Measurements from ENCODE around the gene ATP1A3. TPM values are rescaled to one million over a fixed set of nuclear protein-coding genes. Genes with fewer than 3 reads are reported as not detected.

ATP1A3 gene
- 0.75 and 0.77 TPM in 2 replicates for polyA plus RNA-seq (2012; rRNA removed)
- polyA plus RNA-seq (2012; cell fraction: cytosol; rRNA removed) = 0.80 and 1.9 TPM in 2 replicates
- polyA plus RNA-seq (2012; cell fraction: nucleus; rRNA removed) = 0.95 and 1.7 TPM in 2 replicates

DNA sequence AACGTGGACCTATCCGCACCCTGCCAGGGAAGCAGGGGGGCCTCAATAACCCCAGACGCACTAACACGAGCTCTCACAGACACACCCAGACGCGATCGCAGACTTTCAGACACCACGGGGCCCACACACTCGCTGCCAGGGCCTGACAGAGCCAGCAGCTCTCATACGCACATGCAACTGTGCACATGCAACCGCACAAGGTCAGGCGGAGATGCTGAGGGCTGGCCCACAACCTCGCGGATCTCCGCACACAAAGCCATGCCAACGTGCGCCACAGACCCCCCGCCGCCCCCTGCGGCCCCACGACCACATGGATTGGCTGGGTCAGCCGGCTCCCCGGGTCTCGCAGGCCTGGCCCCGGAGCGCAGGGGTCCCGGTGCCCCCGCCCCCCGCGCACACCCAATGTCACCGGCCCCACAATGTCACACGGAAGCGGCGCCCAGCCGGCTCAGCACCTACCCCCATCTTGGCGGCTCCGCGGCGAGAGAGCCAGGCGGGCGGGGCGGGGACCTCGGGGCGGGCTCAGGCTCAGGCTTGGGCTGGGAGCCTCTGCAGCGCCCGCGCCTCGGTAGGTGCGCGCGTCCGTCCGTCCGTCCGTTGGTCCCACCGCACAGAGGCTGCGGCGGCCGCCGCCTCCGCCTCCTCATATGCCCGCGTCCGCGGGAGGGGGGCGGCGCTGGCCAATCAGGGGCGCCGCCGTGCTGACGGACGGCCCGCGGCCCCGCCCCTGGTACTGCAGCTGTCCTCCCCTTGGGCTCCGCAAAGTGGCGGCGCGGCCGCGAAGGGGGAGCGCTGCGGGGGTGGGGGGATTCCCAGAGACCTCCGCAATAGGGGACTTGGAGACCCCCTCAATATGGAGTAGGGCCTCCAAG, at the start of gene ATP1A3:
Gene ATP1A3, minus strand, starts transcription at position 619 of the 872 bp plus-strand sequence. Its CDS starts 154 bp downstream, at position 465.
- H3K4me2 ChIP-seq = peak within 1 kb of the TSS; percentile 82
- CTCF ChIA-PET = interaction anchor here (1.0 to 1.5 kb wide), 3 partner anchors 12 to 42 kb away, joined by 3 to 6 read pairs (median 3); no protein-coding TSS in a partner anchor
- DNase-seq = peak; percentile 95
- no peaks in the 10 kb centered on the region for H3K36me3 ChIP-seq (replicated peaks in 1 of 2; ENCODE audit: control insufficient read depth in 1 of 2, insufficient read depth in 2 of 2, low read length in 1 of 2)
- no peaks in the 10 kb centered on the region for H3F3A ChIP-seq (replicated peaks; ENCODE audit: insufficient read depth)
- H3K9ac ChIP-seq = no peak within 1 kb of the TSS
- peak within 1 kb of the TSS; percentile 47 to 54; a peak in 3 of 4 replicates for H3K4me3 ChIP-seq (ENCODE audit: low read depth in 2 of 2, low read length in 1 of 2)
- H3K9me3 ChIP-seq = no peaks in the 10 kb centered on the region
- no peaks in the 10 kb centered on the region for H4K20me1 ChIP-seq (ENCODE audit: insufficient read depth)
- 2% methylated on average over 40 of the region's 84 CpGs for WGBS (ENCODE audit: low lambda C conversion rate)
- POLR2A ChIA-PET = interaction anchor here (0.6 to 1.0 kb wide), 6 partner anchors 10 to 212 kb away, joined by 3 to 4 read pairs (median 4); partner anchors contain the start of gene RABAC1
- peaks cover 23% of the 10 kb centered on the region; the same call in 1 of the 2 replicates for H3K27me3 ChIP-seq (ENCODE audit: insufficient read depth)
- peaks cover 0 to 50% of the 10 kb centered on the region in 2 experiments; a peak in 1 of 4 replicates for H3K4me1 ChIP-seq (ENCODE audit: control insufficient read depth in 1 of 2, insufficient read depth in 2 of 2, low read depth in 1 of 2, low read length in 1 of 2)
- peak within 1 kb of the TSS in 1 of 2 experiments; percentile 70; a peak in 2 of 4 replicates for H3K27ac ChIP-seq (ENCODE audit: low read depth in 2 of 2, low read length in 1 of 2)
- H3K79me2 ChIP-seq (ENCODE audit: insufficient read depth) = no peaks in the 10 kb centered on the region
- peak within 1 kb of the TSS; percentile 35; the same call in 1 of the 2 replicates for H2AFZ ChIP-seq (ENCODE audit: low read depth)
- TF ChIP-seq EZH2phosphoT487 (IDR thresholded peaks at IDR 0.05; ENCODE audit: borderline replicate concordance, low read depth) (no peak), MXI1 (IDR thresholded peaks at IDR 0.05; ENCODE audit: low read depth, low read length) (peak; percentile 71; the same call in 1 of the 2 replicates), RFX5 (IDR thresholded peaks at IDR 0.05; ENCODE audit: low read length) (peak; percentile 31; the same call in 1 of the 2 replicates), TAF1 (IDR thresholded peaks at IDR 0.05; ENCODE audit: borderline replicate concordance, low read depth, low read length) (no peak)
- TF ChIP-seq, protein P1, sequence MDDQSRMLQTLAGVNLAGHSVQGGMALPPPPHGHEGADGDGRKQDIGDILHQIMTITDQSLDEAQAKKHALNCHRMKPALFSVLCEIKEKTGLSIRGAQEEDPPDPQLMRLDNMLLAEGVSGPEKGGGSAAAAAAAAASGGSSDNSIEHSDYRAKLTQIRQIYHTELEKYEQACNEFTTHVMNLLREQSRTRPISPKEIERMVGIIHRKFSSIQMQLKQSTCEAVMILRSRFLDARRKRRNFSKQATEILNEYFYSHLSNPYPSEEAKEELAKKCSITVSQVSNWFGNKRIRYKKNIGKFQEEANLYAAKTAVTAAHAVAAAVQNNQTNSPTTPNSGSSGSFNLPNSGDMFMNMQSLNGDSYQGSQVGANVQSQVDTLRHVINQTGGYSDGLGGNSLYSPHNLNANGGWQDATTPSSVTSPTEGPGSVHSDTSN (IDR thresholded peaks at IDR 0.05) = peak; percentile 96
- no peaks in the 10 kb centered on the region for H3K9me2 ChIP-seq

DNA sequence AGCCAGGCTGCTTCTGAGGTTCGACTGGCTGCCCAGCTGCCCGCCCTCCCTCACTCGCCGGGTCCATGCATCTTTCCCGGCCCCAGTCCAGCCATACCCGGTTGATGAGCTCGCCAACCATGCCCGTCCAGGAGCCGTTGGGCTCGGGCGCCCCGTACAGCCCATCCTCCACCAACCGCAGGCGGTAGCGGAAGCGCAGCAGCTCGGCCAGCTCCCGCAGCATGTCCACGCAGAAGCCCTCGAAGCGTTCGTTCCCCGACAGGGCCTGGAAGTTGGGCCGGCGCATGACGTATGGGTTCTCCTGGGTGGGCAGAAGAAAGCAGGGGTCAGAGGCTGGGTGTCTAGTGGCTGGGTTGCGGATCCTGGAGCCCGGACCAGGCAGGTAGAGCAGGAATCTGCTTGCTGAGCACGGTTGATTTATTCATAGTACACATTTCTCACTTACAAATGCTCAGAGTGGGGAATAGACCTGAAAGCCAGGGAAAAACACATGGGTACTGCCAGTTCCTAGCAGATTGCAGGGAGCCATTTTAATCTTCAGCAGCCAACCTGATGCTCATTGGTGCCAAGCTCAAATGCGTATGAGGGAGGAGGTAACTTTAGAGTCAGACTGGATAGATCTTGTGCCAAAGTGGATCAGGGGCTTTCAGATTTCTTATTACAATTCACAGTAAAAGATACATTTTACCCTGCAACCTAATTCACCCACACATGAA, 48.6 kb upstream of the ATP1A3 start:
- no peaks in the 10 kb centered on the region for H4K20me1 ChIP-seq (ENCODE audit: insufficient read depth)
- no peaks in the 10 kb centered on the region for H3F3A ChIP-seq (replicated peaks; ENCODE audit: insufficient read depth)
- no peaks in the 10 kb centered on the region for H3K9me3 ChIP-seq
- no peaks in the 10 kb centered on the region for H3K4me1 ChIP-seq (ENCODE audit: control insufficient read depth in 1 of 2, insufficient read depth in 2 of 2, low read depth in 1 of 2, low read length in 1 of 2)
- 82% methylated on average over 23 of the region's 30 CpGs for WGBS (ENCODE audit: low lambda C conversion rate)
- peaks cover 12% of the 10 kb centered on the region; the same call in 1 of the 2 replicates for H3K27me3 ChIP-seq (ENCODE audit: insufficient read depth)
- DNase-seq = no peak
- H3K4me3 ChIP-seq (ENCODE audit: low read depth in 2 of 2, low read length in 1 of 2) = no peak overlapping the region
- no peak overlapping the region for H2AFZ ChIP-seq (ENCODE audit: low read depth)
- no peaks in the 10 kb centered on the region for H3K79me2 ChIP-seq (ENCODE audit: insufficient read depth)
- ChIA-PET CTCF (interaction anchor here (0.8 kb wide), 1 partner anchor 8 kb away, joined by 3 read pairs; no protein-coding TSS in a partner anchor), POLR2A (no interaction called here)
- no peak overlapping the region for H3K27ac ChIP-seq (ENCODE audit: low read depth in 2 of 2, low read length in 1 of 2)
- no peaks in the 10 kb centered on the region for H3K9me2 ChIP-seq
- H3K9ac ChIP-seq = no peak overlapping the region
- no peak overlapping the region for H3K4me2 ChIP-seq
- no peaks in the 10 kb centered on the region for H3K36me3 ChIP-seq (replicated peaks in 1 of 2; ENCODE audit: control insufficient read depth in 1 of 2, insufficient read depth in 2 of 2, low read length in 1 of 2)
- TF ChIP-seq MEF2A (IDR thresholded peaks at IDR 0.05; ENCODE audit: borderline replicate concordance, low read depth) (no peak), RAD21 (IDR thresholded peaks at IDR 0.05; ENCODE audit: low read length) (no peak), TEAD4 (IDR thresholded peaks at IDR 0.05; ENCODE audit: borderline replicate concordance, insufficient read depth) (no peak), TAF1 (IDR thresholded peaks at IDR 0.05; ENCODE audit: borderline replicate concordance, low read depth, low read length) (no peak), FOSL2 (IDR thresholded peaks at IDR 0.05; ENCODE audit: borderline replicate concordance, low read depth) (no peak), CHD2 (IDR thresholded peaks at IDR 0.05; ENCODE audit: low read length, partially characterized antibody) (no peak), NRF1 (IDR thresholded peaks at IDR 0.05; ENCODE audit: low read depth, low read length) (no peak), ELF1 (IDR thresholded peaks at IDR 0.05) (no peak), SMC3 (IDR thresholded peaks at IDR 0.05; ENCODE audit: low read depth, low read length) (no peak), JUND (IDR thresholded peaks at IDR 0.05) (no peak), RXRA (IDR thresholded peaks at IDR 0.05; ENCODE audit: borderline replicate concordance, low read depth) (no peak)
- TF ChIP-seq, protein P2, sequence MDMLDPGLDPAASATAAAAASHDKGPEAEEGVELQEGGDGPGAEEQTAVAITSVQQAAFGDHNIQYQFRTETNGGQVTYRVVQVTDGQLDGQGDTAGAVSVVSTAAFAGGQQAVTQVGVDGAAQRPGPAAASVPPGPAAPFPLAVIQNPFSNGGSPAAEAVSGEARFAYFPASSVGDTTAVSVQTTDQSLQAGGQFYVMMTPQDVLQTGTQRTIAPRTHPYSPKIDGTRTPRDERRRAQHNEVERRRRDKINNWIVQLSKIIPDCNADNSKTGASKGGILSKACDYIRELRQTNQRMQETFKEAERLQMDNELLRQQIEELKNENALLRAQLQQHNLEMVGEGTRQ (IDR thresholded peaks at IDR 0.05; ENCODE audit: borderline replicate concordance, low read depth, low read length) = no peak
- TF ChIP-seq, protein P3, sequence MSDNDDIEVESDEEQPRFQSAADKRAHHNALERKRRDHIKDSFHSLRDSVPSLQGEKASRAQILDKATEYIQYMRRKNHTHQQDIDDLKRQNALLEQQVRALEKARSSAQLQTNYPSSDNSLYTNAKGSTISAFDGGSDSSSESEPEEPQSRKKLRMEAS (IDR thresholded peaks at IDR 0.05; ENCODE audit: low read depth) = no peak
- TF ChIP-seq, protein P4, sequence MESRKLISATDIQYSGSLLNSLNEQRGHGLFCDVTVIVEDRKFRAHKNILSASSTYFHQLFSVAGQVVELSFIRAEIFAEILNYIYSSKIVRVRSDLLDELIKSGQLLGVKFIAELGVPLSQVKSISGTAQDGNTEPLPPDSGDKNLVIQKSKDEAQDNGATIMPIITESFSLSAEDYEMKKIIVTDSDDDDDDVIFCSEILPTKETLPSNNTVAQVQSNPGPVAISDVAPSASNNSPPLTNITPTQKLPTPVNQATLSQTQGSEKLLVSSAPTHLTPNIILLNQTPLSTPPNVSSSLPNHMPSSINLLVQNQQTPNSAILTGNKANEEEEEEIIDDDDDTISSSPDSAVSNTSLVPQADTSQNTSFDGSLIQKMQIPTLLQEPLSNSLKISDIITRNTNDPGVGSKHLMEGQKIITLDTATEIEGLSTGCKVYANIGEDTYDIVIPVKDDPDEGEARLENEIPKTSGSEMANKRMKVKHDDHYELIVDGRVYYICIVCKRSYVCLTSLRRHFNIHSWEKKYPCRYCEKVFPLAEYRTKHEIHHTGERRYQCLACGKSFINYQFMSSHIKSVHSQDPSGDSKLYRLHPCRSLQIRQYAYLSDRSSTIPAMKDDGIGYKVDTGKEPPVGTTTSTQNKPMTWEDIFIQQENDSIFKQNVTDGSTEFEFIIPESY (IDR thresholded peaks at IDR 0.05; ENCODE audit: borderline replicate concordance, low read depth) = no peak
- TF ChIP-seq, protein P5, sequence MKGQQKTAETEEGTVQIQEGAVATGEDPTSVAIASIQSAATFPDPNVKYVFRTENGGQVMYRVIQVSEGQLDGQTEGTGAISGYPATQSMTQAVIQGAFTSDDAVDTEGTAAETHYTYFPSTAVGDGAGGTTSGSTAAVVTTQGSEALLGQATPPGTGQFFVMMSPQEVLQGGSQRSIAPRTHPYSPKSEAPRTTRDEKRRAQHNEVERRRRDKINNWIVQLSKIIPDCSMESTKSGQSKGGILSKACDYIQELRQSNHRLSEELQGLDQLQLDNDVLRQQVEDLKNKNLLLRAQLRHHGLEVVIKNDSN (IDR thresholded peaks at IDR 0.05; ENCODE audit: borderline replicate concordance, low read depth) = no peak

Data from SK-N-SH (cell line).